Pancreas (tissue), 10 donors: ENCODE results near the gene TNNI2. TPM values are rescaled to one million over a fixed set of nuclear protein-coding genes. Genes with fewer than 3 reads are reported as not detected.

Source experiments
- ATAC-seq, 4 donors: fragments of 200-7000 bp; cut with Tn5 transposase; one replicate each; pipeline versions ENCODE4 v1.8.0 to v1.9.1; 2020; ENCODE audit warnings: mild to moderate bottlenecking in 4 of 4, moderate library complexity in 4 of 4
- DNase-seq, 6 donors: peaks; one replicate each; pipeline ENCODE4 v3.0.0-alpha.2; 2020
- FAIRE-seq: peaks from 2 replicates; lab custom pipeline; 2012; peaks lifted over from hg19 to GRCh38; lab: Jason Lieb, UNC
- H3K27ac ChIP-seq, 4 donors: fragments of 200-600 bp; sonication (generic); 1 replicate in 3 of 4; 2 replicates in 1 of 4; pipeline versions ENCODE4 v1.5.0 to v1.8.0; 2020
- H3K27me3 ChIP-seq, 4 donors: fragments of 200-600 bp; one replicate each; pipeline ENCODE4 v1.8.0; 2021
- H3K36me3 ChIP-seq, 3 donors: fragments of 200-600 bp; sonication (generic) in 1 of 3; one replicate each; pipeline versions ENCODE4 v1.5.0 to v1.8.0; 2020 to 2021
- H3K4me1 ChIP-seq, 3 donors: fragments of 200-600 bp; one replicate each; pipeline ENCODE4 v1.8.0; 2021
- H3K4me3 ChIP-seq, 4 donors: fragments of 200-600 bp; sonication (generic) in 2 of 4; one replicate each; pipeline versions ENCODE4 v1.5.0 to v1.8.0; 2020 to 2021
- H3K9me3 ChIP-seq, 4 donors: fragments of 200-600 bp; one replicate each; pipeline ENCODE4 v1.8.0; 2021
- CTCF ChIP-seq, 4 donors: fragments of 200-600 bp; sonication (generic) in 3 of 4; IDR thresholded peaks; one replicate each; pipeline versions ENCODE4 v1.5.0 to v1.8.0; 2021; ENCODE audit warnings: antibody characterized with exemption in 4 of 4
- WGBS, 2 donors: extraction: QIAGEN DNeasy Blood & Tissue Kit; methylation state at CpG; one replicate each; pipeline ENCODE4 v1.1.7; 2013; 5-methylcytosine and 5-hydroxymethylcytosine counted together
- intact Hi-C, 3 donors: fragments of 100-400 bp; cut with DNase I; formaldehyde crosslinking; loops; one replicate each; pipeline versions ENCODE4 v1.11.1 to v1.14.2; 2022
- polyA plus RNA-seq, 2 donors: library from polyadenylated mRNA; stranded (reverse); fragments of 200-250 nt; gene quantifications; one replicate each; pipeline ENCODE4 v1.2.3, GENCODE V29; 2013
- total RNA-seq, 6 donors: library from RNA; stranded (reverse); fragmentation: NEBNext Ultra II Directional in 4 of 6; extraction: Animal tissue kit (Norgen Biotek cat#: 25700) in 4 of 6; gene quantifications; one replicate each; pipeline versions ENCODE4 v1.2.1 to v1.2.4, GENCODE V29; 2021 to 2023
- donor health status: healthy with polysubstance abuse.
- donor health status: DM: no; HTN: no; CAD: no; lungs with moderate emphysema.
- donor health status: DM: no; HTN: no; CAD: no.
- donor health status: control.
- donor health status: control.
- donor health status: Bipolar disorder and iron deficiency.
- donor health status: DM: yes; HTN: yes; CAD: no.
- donor health status: DM: no; HTN: no; CAD: no.
- donor health status: DM: no; HTN: no; CAD: no.
- donor health status: DM: yes; HTN: yes; CAD: no.

The TNNI2 gene
- total and polyA plus RNA-seq, 8 donors, result 2.5 to 57.4 (median 6.6) TPM; not detected in 1

DNA sequence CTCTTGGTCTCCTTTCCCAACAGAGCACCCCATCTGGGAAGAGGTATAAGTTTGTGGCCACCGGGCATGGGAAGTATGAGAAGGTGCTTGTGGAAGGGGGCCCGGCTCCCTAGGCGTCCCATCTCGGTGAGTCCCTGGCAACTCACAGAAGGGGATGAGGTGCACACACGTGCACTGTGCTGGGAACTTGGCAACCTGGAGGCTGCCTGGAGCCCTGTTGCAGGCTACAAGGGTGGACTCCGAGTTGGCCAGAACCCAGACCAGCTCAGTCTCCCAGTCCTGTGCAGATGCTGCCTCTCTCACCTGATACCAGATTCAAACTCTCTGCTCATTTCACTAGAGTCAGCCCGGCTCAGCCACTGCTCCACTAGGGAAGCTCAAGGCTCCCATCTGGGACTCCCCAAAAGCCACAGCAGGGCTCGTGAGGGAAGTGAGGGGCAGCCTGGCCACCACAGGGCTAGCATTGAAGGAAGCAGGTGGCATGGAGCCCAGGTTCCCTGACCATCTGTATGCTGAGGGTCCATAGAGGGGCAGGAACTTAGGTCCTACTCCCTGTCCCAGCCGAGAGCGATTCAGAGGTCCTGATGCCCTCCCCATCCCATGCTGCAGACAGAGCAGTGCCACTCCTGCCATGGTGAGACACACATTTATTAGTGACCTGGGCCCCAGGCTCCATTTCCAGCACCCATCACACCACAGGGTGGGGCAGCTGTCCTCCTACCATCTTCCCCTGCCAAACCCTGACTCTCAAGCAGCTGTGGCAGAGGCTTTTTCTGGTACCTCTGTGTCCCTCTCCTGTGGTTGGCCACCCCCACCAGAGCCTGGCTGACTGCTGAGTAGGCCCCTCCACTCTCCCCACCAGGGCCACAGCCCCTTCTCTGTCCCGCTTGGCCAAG, 48.9 kb downstream of the TNNI2 start:
- Histone ChIP-seq H3K27ac (no peak overlapping the region), H3K4me1 (no peaks in the 10 kb centered on the region), H3K27me3 (no peaks in the 10 kb centered on the region), H3K9me3 (no peaks in the 10 kb centered on the region), H3K36me3 (no peaks in the 10 kb centered on the region), H3K4me3 (no peak overlapping the region)
- no peak for TF ChIP-seq CTCF (IDR thresholded peaks at IDR 0.05)
- intact Hi-C loops, result no loop called here
- FAIRE-seq (no peak), ATAC-seq (peak; percentile 36 to 48 (median 43)), DNase-seq (peak in 3 of 6 donors; percentile 28 to 62 (median 41))
- 64 to 79% methylated on average over 11 of the region's 11 CpGs for WGBS, 2 donors

GRCh38 chr11:1888347-1888753, 49.6 kb downstream of the TNNI2 start:
- WGBS, 2 donors, result 72 to 77% methylated on average over 9 of the region's 9 CpGs
- no peaks in the 10 kb centered on the region for H3K36me3 ChIP-seq
- H3K9me3 ChIP-seq, result no peaks in the 10 kb centered on the region
- intact Hi-C loops, result no loop called here
- DNase-seq (peak in 3 of 6 donors; percentile 45 to 64 (median 55)), ATAC-seq (no peak), FAIRE-seq (no peak)
- no peak overlapping the region for H3K4me3 ChIP-seq
- no peak for TF ChIP-seq CTCF (IDR thresholded peaks at IDR 0.05)
- H3K27ac ChIP-seq, result no peak overlapping the region
- H3K4me1 ChIP-seq, result no peaks in the 10 kb centered on the region
- no peaks in the 10 kb centered on the region for H3K27me3 ChIP-seq

DNA sequence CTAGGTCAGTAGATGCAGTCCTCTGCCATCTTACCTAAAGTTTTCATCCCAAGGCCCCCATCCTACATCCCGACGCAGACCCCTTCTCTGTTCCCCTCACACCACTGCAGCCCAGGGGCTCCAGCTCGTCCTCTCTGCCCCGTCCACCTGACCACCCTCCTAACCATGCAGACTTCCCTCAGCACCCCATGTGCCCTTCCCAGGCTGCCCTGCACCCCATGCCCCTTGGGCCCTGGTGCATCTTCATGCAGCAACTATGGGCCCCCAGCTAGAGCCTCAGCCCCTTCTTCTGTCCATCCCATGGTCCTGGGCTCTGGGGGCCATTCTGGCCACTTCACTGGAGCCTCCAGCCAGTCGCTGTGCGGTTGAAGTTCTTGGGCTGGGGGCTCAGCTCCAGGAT, 50.0 kb downstream of the TNNI2 start:
- no peaks in the 10 kb centered on the region for H3K9me3 ChIP-seq
- H3K4me1 ChIP-seq, result no peaks in the 10 kb centered on the region
- H3K27ac ChIP-seq, result no peak overlapping the region
- TF ChIP-seq CTCF (IDR thresholded peaks at IDR 0.05), result no peak
- H3K4me3 ChIP-seq, result no peak overlapping the region
- no peak for DNase-seq
- intact Hi-C loops, result no loop called here
- WGBS, 2 donors, result 87 to 94% methylated on average over 6 of the region's 6 CpGs
- no peak for FAIRE-seq
- no peaks in the 10 kb centered on the region for H3K27me3 ChIP-seq
- H3K36me3 ChIP-seq, result no peaks in the 10 kb centered on the region
- no peak for ATAC-seq

GRCh38 chr11:1889224-1889930, 50.6 kb downstream of the TNNI2 start:
- Histone ChIP-seq H3K27ac (no peak overlapping the region), H3K27me3 (no peaks in the 10 kb centered on the region), H3K9me3 (no peaks in the 10 kb centered on the region), H3K4me1 (no peaks in the 10 kb centered on the region), H3K36me3 (no peaks in the 10 kb centered on the region), H3K4me3 (no peak overlapping the region)
- DNase-seq, result peak in 3 of 6 donors; percentile 38 to 79 (median 56)
- ATAC-seq, result peak in 2 of 4 donors; percentile 49 to 56
- intact Hi-C loops, result no loop called here
- TF ChIP-seq CTCF (IDR thresholded peaks at IDR 0.05), result no peak
- FAIRE-seq, result no peak
- WGBS, 2 donors, result 83 to 91% methylated on average over 27 to 34 of the region's 34 CpGs
